Parathyroid adenoma (tissue), 2 donors: ENCODE measurements around the gene YIPF1.

Experiments used
- H2AFZ ChIP-seq: fragments of 300-600 bp; sonication (generic); one replicate; pipeline ENCODE4 v1.7.0; 2017; ENCODE audit warnings: antibody characterized with exemption, mild to moderate bottlenecking
- H3K27ac ChIP-seq: fragments of 300-600 bp; sonication (generic); one replicate; pipeline ENCODE4 v1.7.0; 2017
- H3K27me3 ChIP-seq: fragments of 300-600 bp; sonication (generic); one replicate; pipeline ENCODE4 v1.7.0; 2017; ENCODE audit warnings: low read length; ENCODE audit not compliant: control insufficient read depth, insufficient read depth
- H3K36me3 ChIP-seq: fragments of 300-600 bp; sonication (generic); one replicate; pipeline ENCODE4 v1.7.0; 2017; ENCODE audit warnings: low read length; ENCODE audit not compliant: control insufficient read depth, insufficient read depth
- H3K4me1 ChIP-seq: fragments of 300-600 bp; sonication (generic); one replicate; pipeline ENCODE4 v1.7.0; 2017; ENCODE audit warnings: control low read depth
- H3K4me2 ChIP-seq: fragments of 300-600 bp; sonication (generic); one replicate; pipeline ENCODE4 v1.7.0; 2017; ENCODE audit warnings: low read length
- H3K4me3 ChIP-seq: fragments of 300-600 bp; sonication (generic); one replicate; pipeline ENCODE4 v1.7.0; 2017; ENCODE audit warnings: low read depth, low read length
- H3K79me2 ChIP-seq: fragments of 300-600 bp; sonication (generic); one replicate; pipeline ENCODE4 v1.7.0; 2017; ENCODE audit warnings: control low read depth
- H3K9ac ChIP-seq: fragments of 300-600 bp; sonication (generic); one replicate; pipeline ENCODE4 v1.7.0; 2017; ENCODE audit warnings: mild to moderate bottlenecking
- H3K9me3 ChIP-seq: fragments of 300-600 bp; sonication (generic); one replicate; pipeline ENCODE4 v1.7.0; 2017; ENCODE audit warnings: low read length; ENCODE audit not compliant: control insufficient read depth
- TF ChIP-seq, protein P1 (sequence below): fragments of 300-600 bp; sonication (generic); IDR thresholded peaks from one replicate; pipeline ENCODE4 v1.7.0; 2017; ENCODE audit warnings: antibody characterized with exemption, mild to moderate bottlenecking
- donor health status: primary hyperparathyroidism.

The YIPF1 gene

DNA sequence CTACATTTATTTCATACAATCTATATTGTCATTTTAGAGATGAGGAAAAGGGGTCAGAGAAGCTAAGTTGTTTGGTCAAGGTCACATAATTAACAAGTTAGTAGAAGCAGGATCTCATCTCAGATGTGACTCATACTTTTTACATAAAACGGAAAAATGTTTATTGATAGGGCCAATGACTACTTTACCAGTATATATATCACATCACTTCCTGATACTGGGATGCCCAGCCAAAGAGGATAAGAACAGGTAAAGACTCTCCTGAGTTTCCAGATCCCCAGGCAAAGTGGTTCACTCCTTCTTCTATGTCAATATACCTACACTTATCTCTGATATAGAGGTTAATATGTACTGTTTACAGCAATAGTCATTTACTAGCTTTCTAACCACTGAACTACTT lies 21.0 kb downstream of the YIPF1 start:
- TF ChIP-seq, protein P1, sequence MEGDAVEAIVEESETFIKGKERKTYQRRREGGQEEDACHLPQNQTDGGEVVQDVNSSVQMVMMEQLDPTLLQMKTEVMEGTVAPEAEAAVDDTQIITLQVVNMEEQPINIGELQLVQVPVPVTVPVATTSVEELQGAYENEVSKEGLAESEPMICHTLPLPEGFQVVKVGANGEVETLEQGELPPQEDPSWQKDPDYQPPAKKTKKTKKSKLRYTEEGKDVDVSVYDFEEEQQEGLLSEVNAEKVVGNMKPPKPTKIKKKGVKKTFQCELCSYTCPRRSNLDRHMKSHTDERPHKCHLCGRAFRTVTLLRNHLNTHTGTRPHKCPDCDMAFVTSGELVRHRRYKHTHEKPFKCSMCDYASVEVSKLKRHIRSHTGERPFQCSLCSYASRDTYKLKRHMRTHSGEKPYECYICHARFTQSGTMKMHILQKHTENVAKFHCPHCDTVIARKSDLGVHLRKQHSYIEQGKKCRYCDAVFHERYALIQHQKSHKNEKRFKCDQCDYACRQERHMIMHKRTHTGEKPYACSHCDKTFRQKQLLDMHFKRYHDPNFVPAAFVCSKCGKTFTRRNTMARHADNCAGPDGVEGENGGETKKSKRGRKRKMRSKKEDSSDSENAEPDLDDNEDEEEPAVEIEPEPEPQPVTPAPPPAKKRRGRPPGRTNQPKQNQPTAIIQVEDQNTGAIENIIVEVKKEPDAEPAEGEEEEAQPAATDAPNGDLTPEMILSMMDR: no peak
- Histone ChIP-seq H3K27me3 (no peaks in the 10 kb centered on the region), H3K4me2 (no peak overlapping the region), H3K4me3 (no peak overlapping the region), H3K27ac (no peak overlapping the region), H3K9me3 (no peaks in the 10 kb centered on the region), H3K79me2 (no peaks in the 10 kb centered on the region), H3K9ac (no peak overlapping the region), H3K36me3 (no peaks in the 10 kb centered on the region), H2AFZ (no peak overlapping the region), H3K4me1 (no peaks in the 10 kb centered on the region)

DNA sequence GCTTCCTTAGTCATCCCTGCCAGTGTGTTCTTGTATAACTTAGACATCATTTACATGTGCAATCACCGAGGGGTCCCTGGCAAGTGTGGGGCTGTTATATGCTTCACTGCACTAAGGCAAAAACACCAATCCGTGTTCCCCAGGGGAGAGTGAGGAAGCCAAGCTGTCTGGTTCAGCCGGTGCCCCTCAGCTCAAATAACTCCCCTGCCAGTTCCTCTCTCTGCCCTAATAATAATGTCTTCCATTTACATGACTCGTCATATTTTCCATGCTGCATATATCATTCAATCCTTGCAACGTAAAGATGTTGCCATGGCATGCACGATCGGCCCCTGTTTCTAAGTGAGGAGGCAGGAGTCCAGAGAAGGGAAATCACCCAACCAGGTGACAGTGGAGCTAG lies 27.1 kb downstream of the YIPF1 start:
- no peaks in the 10 kb centered on the region for H3K79me2 ChIP-seq
- TF ChIP-seq, protein P1: no peak
- H3K9ac ChIP-seq: no peak overlapping the region
- H3K4me2 ChIP-seq: no peak overlapping the region
- no peaks in the 10 kb centered on the region for H3K4me1 ChIP-seq
- no peak overlapping the region for H2AFZ ChIP-seq
- H3K27ac ChIP-seq: no peak overlapping the region
- H3K27me3 ChIP-seq: no peaks in the 10 kb centered on the region
- H3K4me3 ChIP-seq: no peak overlapping the region
- H3K9me3 ChIP-seq: no peaks in the 10 kb centered on the region
- no peaks in the 10 kb centered on the region for H3K36me3 ChIP-seq

DNA sequence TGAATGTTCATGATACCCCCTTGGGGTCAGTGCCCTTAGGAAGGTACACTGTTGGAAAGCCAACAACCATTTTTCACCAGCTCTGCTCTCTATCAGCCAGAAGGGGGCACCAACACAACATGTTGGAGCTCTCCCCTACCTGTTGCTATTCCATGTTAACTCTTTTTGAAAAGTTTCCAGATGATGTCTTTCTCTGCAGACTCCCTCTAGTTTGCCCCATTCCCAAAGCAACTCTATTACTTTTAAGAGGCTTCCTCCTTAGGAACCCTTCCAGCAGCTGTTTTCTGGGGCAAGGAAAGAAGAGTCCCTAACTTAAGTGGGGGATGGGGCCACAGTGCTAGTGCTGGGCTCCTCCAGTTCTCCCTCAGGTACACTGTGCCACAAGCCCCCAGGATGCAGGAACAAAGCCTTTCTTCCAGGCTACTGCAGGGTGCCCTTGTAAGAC lies 28.6 kb downstream of the YIPF1 start:
- Histone ChIP-seq H3K27ac (no peak overlapping the region), H3K9me3 (no peaks in the 10 kb centered on the region), H3K4me2 (no peak overlapping the region), H3K4me1 (no peaks in the 10 kb centered on the region), H2AFZ (no peak overlapping the region), H3K9ac (no peak overlapping the region), H3K36me3 (no peaks in the 10 kb centered on the region), H3K4me3 (no peak overlapping the region), H3K27me3 (no peaks in the 10 kb centered on the region), H3K79me2 (no peaks in the 10 kb centered on the region)
- TF ChIP-seq, protein P1: peak; percentile 51

DNA sequence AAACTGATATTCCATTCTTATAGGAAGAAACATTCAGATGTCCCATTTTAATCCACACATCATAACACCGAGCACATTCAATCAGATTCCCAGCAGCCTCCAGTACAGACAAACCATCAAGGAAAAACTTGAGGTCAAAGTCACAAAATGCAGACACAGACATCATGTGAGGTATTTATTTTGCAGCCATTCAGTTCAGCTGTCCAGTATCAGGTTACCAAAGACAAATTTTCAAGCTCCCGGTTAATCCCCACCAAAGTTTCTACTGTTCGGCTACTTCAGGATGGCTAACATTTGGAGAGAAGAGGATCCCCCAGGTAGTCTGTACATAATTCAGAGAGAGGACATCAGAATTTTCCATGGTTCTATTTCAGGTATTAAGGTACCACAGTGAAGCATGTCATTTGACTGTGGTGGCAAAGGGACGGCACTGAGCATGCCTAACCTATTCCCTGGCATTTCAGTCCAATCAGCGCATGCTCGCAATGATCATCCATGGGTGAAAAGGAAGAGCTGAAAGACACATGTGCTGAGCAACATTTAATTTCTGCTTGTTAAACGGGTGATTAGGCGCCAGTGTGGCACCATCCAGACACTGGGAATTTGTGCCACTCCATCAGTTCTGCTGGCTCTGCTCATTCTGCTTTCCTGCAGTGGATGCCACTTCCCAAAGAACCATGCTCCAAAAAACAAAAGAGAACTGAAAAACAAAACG lies 37.9 kb downstream of the YIPF1 start:
- no peak overlapping the region for H3K27ac ChIP-seq
- no peaks in the 10 kb centered on the region for H3K4me1 ChIP-seq
- no peaks in the 10 kb centered on the region for H3K36me3 ChIP-seq
- TF ChIP-seq, protein P1: no peak
- H3K4me3 ChIP-seq: no peak overlapping the region
- no peaks in the 10 kb centered on the region for H3K27me3 ChIP-seq
- H3K9ac ChIP-seq: no peak overlapping the region
- no peaks in the 10 kb centered on the region for H3K9me3 ChIP-seq
- H2AFZ ChIP-seq: no peak overlapping the region
- H3K4me2 ChIP-seq: no peak overlapping the region
- no peaks in the 10 kb centered on the region for H3K79me2 ChIP-seq

DNA sequence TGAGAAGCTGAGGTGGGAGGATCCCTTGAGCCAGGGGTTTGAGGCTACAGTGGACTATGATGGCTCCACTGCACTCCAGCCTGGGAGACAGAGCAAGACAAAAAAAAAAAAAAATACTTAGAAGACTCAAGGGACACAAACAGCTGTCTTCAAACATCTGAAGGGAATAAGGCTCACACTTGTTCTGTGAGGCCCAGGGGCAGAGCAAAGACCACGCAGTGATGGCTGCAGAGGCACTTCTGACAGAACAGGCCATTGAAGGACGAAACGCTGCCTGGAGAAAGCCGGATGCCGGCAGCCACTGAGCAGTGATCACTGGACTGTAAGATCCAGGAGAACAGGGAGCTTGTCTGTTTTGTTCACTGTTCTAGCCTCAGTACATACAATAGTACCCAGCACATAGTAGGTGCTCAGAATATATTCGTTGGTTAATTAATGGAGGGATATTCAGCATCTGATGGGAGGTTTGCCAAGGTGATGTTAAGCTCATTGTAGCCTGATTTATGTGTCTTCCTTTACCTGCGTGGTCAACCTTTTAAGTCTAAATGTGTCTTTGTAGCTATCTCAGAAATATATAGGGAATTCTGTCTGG lies 39.4 kb downstream of the YIPF1 start:
- Histone ChIP-seq H3K9ac (no peak overlapping the region), H3K27me3 (no peaks in the 10 kb centered on the region), H2AFZ (no peak overlapping the region), H3K4me1 (no peaks in the 10 kb centered on the region), H3K9me3 (no peaks in the 10 kb centered on the region), H3K4me2 (no peak overlapping the region), H3K4me3 (no peak overlapping the region), H3K79me2 (no peaks in the 10 kb centered on the region), H3K27ac (no peak overlapping the region), H3K36me3 (no peaks in the 10 kb centered on the region)
- TF ChIP-seq, protein P1: no peak
